Esophagus mucosa (tissue), 1 donor: ENCODE measurements around the gene ETNK1. TPM values are rescaled to one million over a fixed set of nuclear protein-coding genes. Genes with fewer than 3 reads are reported as not detected.
"Not testable (repeated sequence)": the region's sequence is repeated elsewhere in the genome, so short reads cannot be mapped to it uniquely, and the experiment has no call there.

Experiments used
- ATAC-seq: fragments of 200-7000 bp; cut with Tn5 transposase; one replicate; pipeline ENCODE4 v1.9.1; 2020
- total RNA-seq: library from RNA; stranded (reverse); gene quantifications from one replicate; pipeline ENCODE4 v1.2.4, GENCODE V29; 2023
- donor health status: DM: yes; HTN: yes; CAD: no.

Gene ETNK1
- total RNA-seq, 1 donor from 2014 or later = 26.9 TPM

- ATAC-seq = no peak
Measured at GRCh38 chr12:22689876-22690275, 64.9 kb downstream of the ETNK1 start.

DNA sequence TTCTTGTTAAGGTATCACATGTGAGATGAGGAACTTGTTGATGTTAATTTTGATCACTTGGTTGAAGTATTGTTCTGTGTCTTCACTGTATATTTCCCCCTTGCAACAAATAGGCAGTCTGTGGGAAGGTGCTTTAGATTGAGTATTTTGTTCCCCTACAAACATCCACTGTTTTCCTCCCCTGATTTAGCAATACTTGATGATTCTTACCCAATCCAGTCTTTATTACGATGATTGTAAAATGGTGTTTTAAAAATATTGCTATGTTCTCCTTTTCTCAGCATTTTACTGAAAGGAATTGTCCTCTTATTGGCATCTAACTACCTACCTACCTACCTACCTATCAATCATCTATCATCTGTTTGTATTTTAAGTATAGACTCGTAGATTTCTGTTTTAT is 66.3 kb downstream of the ETNK1 start:
- ATAC-seq = no peak

GRCh38 chr12:22692467-22692866 is 67.5 kb downstream of the ETNK1 start:
- ATAC-seq = not testable (repeated sequence)

GRCh38 chr12:22692964-22693555 is 68.1 kb downstream of the ETNK1 start:
- peak; percentile 55 for ATAC-seq

GRCh38 chr12:22698576-22698975 is 73.6 kb downstream of the ETNK1 start:
- no peak for ATAC-seq

- not testable (repeated sequence) for ATAC-seq
Measured at GRCh38 chr12:22699705-22700104, 74.7 kb downstream of the ETNK1 start.

DNA sequence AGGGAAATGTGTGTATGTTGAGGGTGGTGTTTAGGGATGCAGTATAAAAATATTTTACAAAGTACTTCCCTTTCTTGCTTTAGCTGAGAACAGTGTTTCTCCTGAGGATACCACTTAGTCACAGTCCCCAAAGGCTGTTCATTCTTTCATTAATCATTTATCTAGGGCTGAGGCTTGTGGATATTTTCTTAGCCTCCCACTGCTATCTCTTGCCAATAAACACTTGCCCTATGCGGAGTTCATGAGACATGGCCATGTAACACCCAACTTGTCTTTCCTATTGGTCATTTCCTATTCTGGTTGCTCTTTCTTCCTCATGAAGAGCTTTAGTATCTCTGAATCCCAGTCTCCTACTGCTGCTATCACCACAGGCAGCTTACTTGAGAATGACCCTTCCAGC is 75.1 kb downstream of the ETNK1 start:
- ATAC-seq = no peak

- not testable (repeated sequence) for ATAC-seq
Measured at GRCh38 chr12:22701216-22701809, 76.3 kb downstream of the ETNK1 start.

- no peak for ATAC-seq
Measured at GRCh38 chr12:22702690-22703089, 77.7 kb downstream of the ETNK1 start.

DNA sequence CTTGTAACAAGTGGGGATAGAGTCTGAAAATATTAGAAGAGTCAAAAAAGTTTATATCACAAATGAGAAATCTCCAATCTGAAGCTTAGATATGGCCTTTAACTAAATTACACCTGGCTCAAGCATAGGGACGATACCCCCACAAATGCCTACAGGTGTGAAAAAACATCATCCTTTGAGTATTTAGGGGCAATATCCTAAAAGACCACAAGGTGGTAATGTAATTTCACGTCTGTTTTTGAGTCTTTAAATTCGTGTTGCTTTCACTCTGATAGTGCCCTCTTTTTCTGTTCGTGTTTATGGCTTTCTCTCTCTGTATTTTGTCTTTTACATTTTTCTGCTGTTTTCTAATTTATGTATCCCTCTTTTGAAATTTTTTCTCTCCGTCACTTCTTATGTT is 84.3 kb downstream of the ETNK1 start:
- ATAC-seq = no peak

DNA sequence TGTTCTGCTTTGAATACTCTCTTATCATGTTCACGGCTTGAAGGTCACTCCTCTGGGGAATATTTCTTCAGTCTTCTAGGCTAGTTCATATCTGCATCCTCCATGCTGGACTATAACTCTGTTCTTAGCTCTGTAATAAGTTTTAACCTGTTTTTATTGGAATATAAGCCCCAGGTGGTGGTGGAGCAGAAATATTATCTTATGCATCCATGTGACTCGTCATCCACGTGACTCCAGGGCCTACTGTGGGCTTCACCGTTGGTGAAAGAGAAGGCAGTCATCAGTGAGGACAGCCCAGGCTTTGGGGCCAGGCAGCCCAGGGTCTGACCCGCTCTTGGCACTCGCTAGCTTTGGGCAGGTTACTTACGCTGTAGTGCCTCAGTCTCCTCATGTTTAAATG is 87.1 kb downstream of the ETNK1 start:
- ATAC-seq = no peak

DNA sequence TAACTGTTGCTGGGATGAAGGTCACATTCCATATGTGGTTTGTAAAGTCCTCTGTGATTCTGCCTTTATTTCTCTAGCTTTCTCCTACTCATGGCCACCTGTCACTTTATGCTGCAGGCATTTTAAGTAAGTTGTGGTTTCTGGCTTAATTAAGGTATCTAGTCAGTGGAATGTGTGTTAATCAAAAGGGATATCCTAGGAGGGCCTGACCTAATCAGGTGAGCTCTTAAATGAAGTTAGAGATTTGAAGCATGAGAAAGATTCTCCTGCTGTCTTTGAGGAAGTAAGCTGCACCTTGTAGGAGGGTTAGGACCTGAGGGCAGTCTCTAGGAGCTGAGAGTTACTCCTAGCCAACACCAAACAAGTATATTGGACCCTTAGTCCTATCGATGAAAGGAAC is 90.3 kb downstream of the ETNK1 start:
- ATAC-seq = no peak

- no peak for ATAC-seq
Measured at GRCh38 chr12:22719745-22720144, 94.8 kb downstream of the ETNK1 start.

GRCh38 chr12:22722081-22722480 is 97.1 kb downstream of the ETNK1 start:
- ATAC-seq = no peak

- no peak for ATAC-seq
Measured at GRCh38 chr12:22722779-22723178, 97.8 kb downstream of the ETNK1 start.

- no peak for ATAC-seq
Measured at GRCh38 chr12:22728987-22729386, 104.0 kb downstream of the ETNK1 start.

- no peak for ATAC-seq
Measured at GRCh38 chr12:22729431-22729956, 104.5 kb downstream of the ETNK1 start.

DNA sequence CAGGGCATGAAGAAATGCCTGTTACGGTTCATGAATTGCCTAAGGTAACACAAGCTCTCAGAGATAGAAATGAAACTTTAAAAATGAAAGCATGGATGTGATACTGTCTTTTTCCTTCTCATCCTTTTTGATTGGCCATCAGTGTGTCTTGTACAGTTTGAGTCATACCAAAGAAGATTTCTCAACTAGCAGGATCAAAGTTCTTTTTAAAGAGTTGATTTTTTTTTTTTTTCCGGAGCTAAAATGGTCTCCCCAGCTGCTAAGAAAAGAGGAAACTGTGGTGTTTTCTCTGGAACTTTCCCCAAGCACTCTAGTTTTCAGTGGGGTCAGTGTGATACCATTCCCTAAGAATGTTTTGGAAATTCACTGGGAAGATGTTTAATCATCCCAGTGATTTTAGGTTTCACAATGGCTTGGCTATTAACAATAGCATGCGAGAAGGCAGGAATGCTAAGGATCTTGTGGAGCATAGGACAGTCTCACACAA is 105.0 kb downstream of the ETNK1 start:
- ATAC-seq = no peak

DNA sequence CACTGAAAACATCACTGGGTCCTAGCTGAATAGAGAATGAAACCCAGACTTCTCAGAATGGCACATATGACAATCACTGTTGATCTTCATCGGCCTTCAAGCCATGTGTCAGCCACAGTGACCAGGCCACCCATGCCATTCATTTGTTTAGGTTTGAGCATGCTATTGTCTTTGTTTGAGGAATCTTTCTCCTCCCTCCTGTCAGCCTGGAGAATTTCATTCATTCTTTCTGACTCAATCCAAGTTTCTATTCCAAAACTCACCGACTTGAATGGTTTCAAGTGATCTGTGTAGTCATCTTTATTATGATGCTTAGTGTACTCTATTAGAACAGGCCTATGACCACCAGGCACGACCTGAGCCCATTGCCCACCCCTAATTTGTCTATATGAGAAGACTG is 106.3 kb downstream of the ETNK1 start:
- ATAC-seq = no peak

- ATAC-seq = no peak
Measured at GRCh38 chr12:22733756-22734155, 108.8 kb downstream of the ETNK1 start.

DNA sequence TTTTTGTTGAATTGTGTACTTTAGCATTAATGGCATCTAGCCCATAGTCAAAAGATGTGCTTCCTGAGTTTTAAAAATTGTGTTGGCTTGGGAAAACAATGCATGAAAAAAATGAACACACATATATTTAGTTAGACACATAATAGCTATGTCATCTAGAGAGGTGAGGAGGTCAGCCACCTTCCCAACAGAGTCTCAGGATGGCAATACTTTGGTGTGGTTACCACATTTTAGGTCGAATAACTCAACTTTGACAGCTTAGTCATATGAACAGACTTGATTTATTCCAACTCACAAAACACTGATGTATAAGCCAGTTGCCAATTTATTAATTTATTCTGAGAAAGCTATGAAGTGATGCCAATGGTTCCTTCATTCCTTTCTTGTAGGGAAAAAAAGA is 114.0 kb downstream of the ETNK1 start:
- ATAC-seq = no peak
